HEK293T (cell line): ENCODE data around the gene EXOC6B.

Experiments used
- CTCF ChIA-PET: fragments of 350-600 bp; formaldehyde crosslinking; extraction: SDS; loops from one replicate; lab custom pipeline; 2021; ENCODE audit warnings: antibody characterized with exemption, inconsistent platforms; lab: Yijun Ruan, JAX
- POLR2A ChIA-PET: fragments of 350-600 bp; formaldehyde crosslinking; extraction: SDS; loops from one replicate; lab custom pipeline; 2020; ENCODE audit warnings: antibody characterized with exemption, inconsistent platforms; lab: Yijun Ruan, JAX
- DNase-seq: peaks from one replicate; pipeline ENCODE4 v3.0.0; 2012; ENCODE audit warnings: mixed read lengths; ENCODE audit errors: extremely low spot score
- ARNT ChIP-seq: fragments of 450-650 bp; IDR thresholded peaks from 2 replicates; pipeline ENCODE4 v1.6.1; 2017; ENCODE audit warnings: mild to moderate bottlenecking
- BHLHE40 ChIP-seq: fragments of 450-650 bp; IDR thresholded peaks from 2 replicates; pipeline ENCODE4 v1.6.1; 2016; ENCODE audit warnings: mild to moderate bottlenecking, moderate library complexity, borderline replicate concordance
- CTBP1 ChIP-seq: fragments of 450-650 bp; IDR thresholded peaks from 2 replicates; pipeline ENCODE4 v1.6.1; 2016; ENCODE audit warnings: borderline replicate concordance
- ELF4 ChIP-seq: fragments of 450-650 bp; IDR thresholded peaks from 2 replicates; pipeline ENCODE4 v1.6.1; 2017; ENCODE audit warnings: antibody characterized with exemption
- FOXA1 ChIP-seq: fragments of 450-650 bp; IDR thresholded peaks from 2 replicates; pipeline ENCODE4 v1.6.1; 2016; ENCODE audit warnings: mild to moderate bottlenecking
- FOXK2 ChIP-seq: fragments of 450-650 bp; IDR thresholded peaks from 2 replicates; pipeline ENCODE4 v1.6.1; 2016; ENCODE audit warnings: mild to moderate bottlenecking
- FOXM1 ChIP-seq: fragments of 450-650 bp; IDR thresholded peaks from 2 replicates; pipeline ENCODE4 v1.6.1; 2017; ENCODE audit warnings: mild to moderate bottlenecking, borderline replicate concordance
- HDGF ChIP-seq: fragments of 450-650 bp; IDR thresholded peaks from 2 replicates; pipeline ENCODE4 v1.6.1; 2017; ENCODE audit warnings: antibody characterized with exemption, borderline replicate concordance
- L3MBTL2 ChIP-seq: fragments of 450-650 bp; conservative IDR thresholded peaks from 2 replicates; pipeline ENCODE4 v1.6.1; 2016; ENCODE audit warnings: mild to moderate bottlenecking
- LEF1 ChIP-seq: fragments of 450-650 bp; IDR thresholded peaks from 2 replicates; pipeline ENCODE4 v1.6.1; 2017; ENCODE audit warnings: mild to moderate bottlenecking, borderline replicate concordance
- NFRKB ChIP-seq: fragments of 450-650 bp; IDR thresholded peaks from 2 replicates; pipeline ENCODE4 v1.6.1; 2016; ENCODE audit warnings: mild to moderate bottlenecking, moderate library complexity
- SP1 ChIP-seq: fragments of 450-650 bp; IDR thresholded peaks from 2 replicates; pipeline ENCODE4 v1.6.1; 2017
- SUZ12 ChIP-seq: fragments of 450-650 bp; IDR thresholded peaks from 2 replicates; pipeline ENCODE4 v1.6.1; 2016; ENCODE audit warnings: mild to moderate bottlenecking
- TARDBP ChIP-seq: fragments of 450-650 bp; IDR thresholded peaks from 2 replicates; pipeline ENCODE4 v1.6.1; 2016
- ZNF384 ChIP-seq: fragments of 450-650 bp; IDR thresholded peaks from 2 replicates; pipeline ENCODE4 v1.6.1; 2016
- TF ChIP-seq, protein P1 (sequence below): fragments of 450-650 bp; IDR thresholded peaks from 2 replicates; pipeline ENCODE4 v1.6.1; 2016

EXOC6B gene

DNA sequence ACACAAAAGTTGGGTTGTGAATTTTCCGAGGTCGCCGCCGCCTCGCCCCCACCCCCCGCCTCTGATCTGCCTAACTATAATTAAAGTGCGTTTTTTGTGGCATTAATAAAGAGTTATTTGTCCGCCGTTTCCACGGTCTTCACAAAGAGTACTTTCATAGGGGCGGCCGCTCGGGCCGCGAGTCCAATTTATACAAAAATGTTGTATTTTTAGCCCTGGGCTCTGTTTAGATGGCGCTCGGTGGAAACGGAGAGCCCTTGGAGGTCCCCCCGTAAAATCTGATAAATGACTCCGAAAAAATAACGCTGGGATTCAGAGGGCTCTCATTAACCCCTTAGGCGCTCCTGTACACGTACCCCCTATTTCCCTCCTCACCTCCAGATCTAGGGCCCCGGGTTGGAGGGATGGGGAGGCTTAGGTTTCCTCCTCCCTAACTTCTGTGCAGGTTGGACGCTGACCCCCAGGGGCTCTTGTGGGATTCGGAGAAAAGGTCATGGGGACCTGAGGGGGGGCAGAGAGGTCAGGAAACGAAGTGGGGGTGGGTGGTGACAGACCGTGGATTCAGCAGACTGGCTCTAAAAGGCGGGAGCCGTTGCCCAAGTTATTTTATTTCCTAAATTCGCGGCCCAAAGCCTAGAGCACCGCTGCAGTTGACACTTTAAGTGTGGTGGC lies 680.0 kb downstream of the EXOC6B start:
- ChIA-PET CTCF (no interaction called here), POLR2A (interaction anchor here (0.7 kb wide), 1 partner anchor 223 kb away, joined by 3 read pairs; no protein-coding TSS in a partner anchor)
- no peak for DNase-seq
- TF ChIP-seq ARNT (no peak), FOXM1 (no peak), SUZ12 (no peak), FOXA1 (no peak), LEF1 (no peak), HDGF (no peak), NFRKB (no peak), FOXK2 (no peak)

GRCh38 chr2:72145289-72145657 lies 680.6 kb downstream of the EXOC6B start:
- TF ChIP-seq FOXM1 (no peak), L3MBTL2 (peak; percentile 50), HDGF (no peak), CTBP1 (no peak), ZNF384 (no peak)
- ChIA-PET CTCF (no interaction called here), POLR2A (interaction anchor here (0.7 kb wide), 1 partner anchor 222 kb away, joined by 3 read pairs; no protein-coding TSS in a partner anchor)
- peak; percentile 54 for DNase-seq

DNA sequence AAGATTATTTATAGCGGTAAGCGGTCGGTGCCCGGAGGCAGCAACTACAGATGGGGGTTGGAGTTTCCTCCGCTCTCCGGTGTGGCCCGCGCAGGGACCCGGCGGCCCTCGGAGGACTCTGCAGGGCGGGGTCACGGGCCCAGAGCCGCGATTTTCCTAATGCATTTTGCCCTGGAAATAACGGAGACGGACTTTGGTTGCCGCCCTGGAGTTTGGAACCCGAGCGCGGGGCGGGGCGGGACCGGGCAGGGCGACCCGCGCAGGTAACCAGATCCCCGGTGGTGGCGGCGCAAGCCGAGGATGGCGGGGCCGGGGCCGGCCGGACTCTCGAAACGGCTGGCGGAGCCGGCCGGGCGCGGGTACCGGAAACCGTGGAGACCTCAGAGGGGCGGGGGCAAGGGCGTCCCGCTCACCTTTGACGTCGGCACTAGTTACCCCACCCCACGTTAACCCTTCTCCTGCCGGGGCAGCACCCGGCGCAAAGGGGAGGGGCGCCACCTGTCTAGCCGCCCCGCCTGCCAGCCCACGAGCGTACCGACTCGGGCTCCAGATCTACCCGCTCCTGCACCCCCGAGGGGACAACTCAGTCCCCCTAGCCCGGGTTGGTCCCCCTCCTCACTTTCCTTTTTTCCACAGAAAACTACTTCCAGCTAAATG lies 681.1 kb downstream of the EXOC6B start:
- ChIA-PET POLR2A (interaction anchor here (0.7 kb wide), 1 partner anchor 222 kb away, joined by 3 read pairs; no protein-coding TSS in a partner anchor), CTCF (no interaction called here)
- TF ChIP-seq L3MBTL2 = no peak
- DNase-seq = peak; percentile 70

GRCh38 chr2:72144274-72144631 lies 681.6 kb downstream of the EXOC6B start:
- POLR2A ChIA-PET = no interaction called here
- CTCF ChIA-PET = no interaction called here

DNA sequence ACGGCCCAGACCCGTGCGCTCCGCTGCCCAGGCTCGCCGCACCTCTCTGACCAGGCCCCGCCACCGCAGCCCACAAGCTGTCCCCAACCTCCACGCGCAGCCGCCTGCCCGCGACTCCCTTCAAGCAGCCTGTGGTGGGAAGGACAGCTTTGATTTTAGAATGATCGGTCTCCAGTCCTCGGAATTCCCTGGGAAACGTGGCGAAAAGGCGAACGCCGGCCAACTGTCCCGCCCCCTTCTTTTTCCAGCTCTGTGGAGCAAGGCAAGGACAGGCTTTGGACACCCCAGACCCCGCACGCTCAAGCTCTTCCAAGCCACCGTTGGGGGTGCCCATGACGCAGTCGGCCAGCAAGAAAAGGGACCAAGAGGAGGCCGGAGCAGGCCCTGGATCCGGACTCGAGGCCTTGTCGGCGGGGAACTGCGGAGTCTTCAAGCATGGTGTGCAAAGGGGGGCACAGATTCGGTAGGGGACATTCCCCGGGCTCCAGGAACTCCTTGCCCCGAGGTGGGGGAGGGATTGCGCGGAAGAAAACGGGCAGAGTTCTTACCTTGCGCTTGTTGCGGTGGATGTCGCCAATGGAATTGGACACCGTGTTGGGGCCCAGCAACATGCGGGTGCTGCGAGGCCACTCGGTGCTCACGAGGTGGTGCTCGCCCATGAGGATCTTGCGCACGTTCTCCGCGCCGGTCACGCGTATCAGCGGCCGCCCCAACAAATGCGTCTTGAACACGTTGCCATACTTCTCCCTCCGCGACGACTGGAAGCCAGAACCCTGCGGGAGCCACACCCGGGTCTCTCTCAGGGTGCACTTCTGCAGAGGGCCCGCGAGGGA lies 682.2 kb downstream of the EXOC6B start:
- POLR2A ChIA-PET = no interaction called here

More at GRCh38 chr2:72144274-72144631, 681.6 kb downstream of the EXOC6B start:
- DNase-seq = no peak
- no peak for TF ChIP-seq L3MBTL2
- TF ChIP-seq SUZ12 = no peak
- TF ChIP-seq CTBP1 = no peak
- TF ChIP-seq HDGF = no peak
- no peak for TF ChIP-seq FOXK2
- no peak for TF ChIP-seq SP1
- TF ChIP-seq NFRKB = no peak
- no peak for TF ChIP-seq BHLHE40
- TF ChIP-seq LEF1 = no peak
- no peak for TF ChIP-seq FOXA1
- no peak for TF ChIP-seq FOXM1

GRCh38 chr2:72142570-72143440 lies 683.0 kb downstream of the EXOC6B start:
- no peak for DNase-seq
- CTCF ChIA-PET = no interaction called here
- POLR2A ChIA-PET = no interaction called here
- TF ChIP-seq BHLHE40 (no peak), FOXM1 (no peak), NFRKB (no peak), ELF4 (no peak), ARNT (no peak), LEF1 (no peak), SP1 (no peak), FOXA1 (no peak), TARDBP (no peak), HDGF (no peak), FOXK2 (no peak), ZNF384 (no peak), SUZ12 (no peak), L3MBTL2 (no peak), CTBP1 (no peak)
- TF ChIP-seq, protein P1, sequence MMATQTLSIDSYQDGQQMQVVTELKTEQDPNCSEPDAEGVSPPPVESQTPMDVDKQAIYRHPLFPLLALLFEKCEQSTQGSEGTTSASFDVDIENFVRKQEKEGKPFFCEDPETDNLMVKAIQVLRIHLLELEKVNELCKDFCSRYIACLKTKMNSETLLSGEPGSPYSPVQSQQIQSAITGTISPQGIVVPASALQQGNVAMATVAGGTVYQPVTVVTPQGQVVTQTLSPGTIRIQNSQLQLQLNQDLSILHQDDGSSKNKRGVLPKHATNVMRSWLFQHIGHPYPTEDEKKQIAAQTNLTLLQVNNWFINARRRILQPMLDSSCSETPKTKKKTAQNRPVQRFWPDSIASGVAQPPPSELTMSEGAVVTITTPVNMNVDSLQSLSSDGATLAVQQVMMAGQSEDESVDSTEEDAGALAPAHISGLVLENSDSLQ = no peak

More for the DNA sequence above, 682.2 kb downstream of the EXOC6B start:
- no peak for DNase-seq
- CTCF ChIA-PET = no interaction called here
- TF ChIP-seq ELF4 = no peak
- TF ChIP-seq BHLHE40 = no peak
- no peak for TF ChIP-seq HDGF
- no peak for TF ChIP-seq CTBP1
- TF ChIP-seq LEF1 = no peak
- TF ChIP-seq, protein P1 = no peak
- TF ChIP-seq SUZ12 = no peak
- TF ChIP-seq FOXK2 = no peak
- no peak for TF ChIP-seq SP1
- TF ChIP-seq ARNT = no peak
- no peak for TF ChIP-seq ZNF384
- TF ChIP-seq NFRKB = no peak
- no peak for TF ChIP-seq FOXA1
- no peak for TF ChIP-seq L3MBTL2
- no peak for TF ChIP-seq TARDBP
- no peak for TF ChIP-seq FOXM1
